Transverse colon (tissue), 4 donors: ENCODE results near the gene USP30. TPM values are rescaled to one million over a fixed set of nuclear protein-coding genes. Genes with fewer than 3 reads are reported as not detected.

Source experiments
- DNase-seq: peaks from one replicate; pipeline ENCODE4 v3.0.0-alpha.2; 2019
- H3K27ac ChIP-seq, 4 donors: fragments of 200-600 bp; sonication (generic); 2 replicates each; pipeline ENCODE4 v1.5.1; 2016 to 2018; ENCODE audit warnings: inconsistent platforms in 4 of 4
- H3K27me3 ChIP-seq: fragments of 200-600 bp; sonication (generic); 2 replicates; pipeline ENCODE4 v1.5.1; 2017; ENCODE audit warnings: inconsistent platforms
- H3K36me3 ChIP-seq, 4 donors: fragments of 200-600 bp; sonication (generic); 2 replicates each; pipeline ENCODE4 v1.5.1; 2017 to 2019; ENCODE audit warnings: inconsistent platforms in 4 of 4
- H3K4me1 ChIP-seq, 4 donors: fragments of 200-600 bp; sonication (generic); 2 replicates each; pipeline ENCODE4 v1.5.1; 2017 to 2020; ENCODE audit warnings: inconsistent platforms in 4 of 4
- H3K4me3 ChIP-seq, 4 donors: fragments of 200-600 bp; sonication (generic); 1 replicate in 1 of 4; 2 replicates in 3 of 4; pipeline versions ENCODE4 v1.5.1 to v1.6.1; 2017 to 2019; ENCODE audit warnings: inconsistent platforms in 4 of 4
- H3K9me3 ChIP-seq, 2 donors: fragments of 200-600 bp; sonication (generic); 2 replicates each; pipeline ENCODE4 v1.5.1; 2017 to 2019; ENCODE audit warnings: inconsistent platforms in 2 of 2
- CTCF ChIP-seq, 5 experiments: fragments of 200-600 bp in 3 of 5; fragments of 450-650 bp in 2 of 5; sonication (generic) in 3 of 5; IDR thresholded peaks; 1 replicate in 2 of 5; 2 replicates in 3 of 5; pipeline ENCODE4 v1.5.1; 2016 to 2017; ENCODE audit warnings: antibody characterized with exemption in 5 of 5, inconsistent platforms in 3 of 5, mild to moderate bottlenecking in 2 of 5, moderate library complexity in 1 of 5
- EP300 ChIP-seq: sonication (generic); formaldehyde crosslinking; IDR thresholded peaks from one replicate; pipeline ENCODE4 v1.6.1; 2017; ENCODE audit warnings: antibody characterized with exemption, low read depth
- POLR2A ChIP-seq: fragments of 450-650 bp; IDR thresholded peaks from one replicate; pipeline ENCODE4 v1.6.1; 2016; ENCODE audit warnings: antibody characterized with exemption, mild to moderate bottlenecking, moderate library complexity
- POLR2AphosphoS5 ChIP-seq, 3 donors: sonication (generic); formaldehyde crosslinking; IDR thresholded peaks; one replicate each; pipeline ENCODE4 v1.6.1; 2016; ENCODE audit warnings: antibody characterized with exemption in 3 of 3
- WGBS, 2 donors: methylation state at CpG; one replicate each; pipeline ENCODE4 v1.1.5; 2018; ENCODE audit warnings: low coverage in 1 of 2; 5-methylcytosine and 5-hydroxymethylcytosine counted together
- in situ Hi-C, 4 donors: fragments of 200-750 bp; cut with MboI; loops; one replicate each; pipeline versions ENCODE4 v1.15.0 to v1.15.1; 2017; ENCODE audit warnings: low sequenced_read_pairs in 3 of 4, low pct_ligation_motif_present in 1 of 4, low pct_unique_long_range_greater_than_20kb in 1 of 4
- intact Hi-C: fragments of 100-400 bp; cut with DNase I; formaldehyde crosslinking; loops from one replicate; pipeline ENCODE4 v1.15.1; 2023; ENCODE audit warnings: low total_unique reads
- total RNA-seq, 4 donors: library from RNA; depleted of rRNA; stranded (reverse); fragments of >200 nt; gene quantifications; one replicate each; pipeline ENCODE4 v1.1.0, GENCODE V29; 2016

USP30 gene
- total RNA-seq, 4 donors from 2014 or later = 6.8 to 38.9 (median 24.9) TPM

DNA sequence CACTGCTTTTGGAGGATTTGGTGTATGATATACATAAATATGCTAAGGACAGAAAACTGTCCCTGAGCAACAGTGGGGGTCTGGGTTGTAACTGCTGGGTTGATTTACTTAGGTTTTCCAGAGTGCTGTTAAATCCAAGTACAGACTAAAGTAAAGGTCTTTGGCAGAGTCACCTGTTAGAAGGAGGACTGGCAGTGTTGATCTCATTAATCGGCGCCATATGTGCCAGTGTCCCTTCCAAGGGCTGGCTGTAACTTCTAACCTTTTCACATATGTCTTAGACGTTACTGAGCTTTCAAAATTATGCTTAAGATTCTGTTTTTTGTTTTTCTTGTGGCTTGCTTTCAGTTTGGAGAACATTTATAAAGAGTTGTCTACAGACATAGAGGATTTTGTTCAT is 50.1 kb downstream of the USP30 start:
- WGBS, 2 donors = 97 to 100% methylated on average over 3 of the region's 3 CpGs
- Histone ChIP-seq H3K36me3 (peaks cover 0 to 20% (median 5%) of the 10 kb centered on the region in 4 donors), H3K4me1 (peaks cover 10 to 27% (median 19%) of the 10 kb centered on the region in 4 donors), H3K27ac (no peak overlapping the region), H3K4me3 (no peak overlapping the region), H3K27me3 (no peaks in the 10 kb centered on the region), H3K9me3 (no peaks in the 10 kb centered on the region)
- in situ Hi-C loops (loop anchor here in 2 of 4 donors (10.0 to 25.0 kb wide), 2 partner anchors 282 to 285 kb away; no protein-coding TSS in a partner anchor), intact Hi-C loops (no loop called here)
- no peak for DNase-seq
- TF ChIP-seq POLR2AphosphoS5 (IDR thresholded peaks at IDR 0.05) (no peak), POLR2A (no peak), EP300 (no peak), CTCF (IDR thresholded peaks at IDR 0.05) (no peak)

- intact Hi-C loops (no loop called here), in situ Hi-C loops (loop anchor here in 2 of 4 donors (10.0 to 25.0 kb wide), 2 partner anchors 280 to 282 kb away; no protein-coding TSS in a partner anchor)
- Histone ChIP-seq H3K4me1 (peaks cover 0 to 8% (median 5%) of the 10 kb centered on the region in 4 donors), H3K4me3 (no peak overlapping the region), H3K27me3 (no peaks in the 10 kb centered on the region), H3K27ac (no peak overlapping the region), H3K36me3 (peaks cover 0 to 25% (median 11%) of the 10 kb centered on the region in 4 donors), H3K9me3 (no peaks in the 10 kb centered on the region)
- TF ChIP-seq EP300 (no peak), POLR2AphosphoS5 (IDR thresholded peaks at IDR 0.05) (no peak), POLR2A (no peak), CTCF (IDR thresholded peaks at IDR 0.05) (no peak)
- no peak for DNase-seq
- WGBS, 2 donors = 66% methylated on average over 5 of the region's 5 CpGs; no CpG with 5 or more reads in 1 of the 2 donors
Measured at GRCh38 chr12:109105176-109105575, 52.8 kb downstream of the USP30 start.

DNA sequence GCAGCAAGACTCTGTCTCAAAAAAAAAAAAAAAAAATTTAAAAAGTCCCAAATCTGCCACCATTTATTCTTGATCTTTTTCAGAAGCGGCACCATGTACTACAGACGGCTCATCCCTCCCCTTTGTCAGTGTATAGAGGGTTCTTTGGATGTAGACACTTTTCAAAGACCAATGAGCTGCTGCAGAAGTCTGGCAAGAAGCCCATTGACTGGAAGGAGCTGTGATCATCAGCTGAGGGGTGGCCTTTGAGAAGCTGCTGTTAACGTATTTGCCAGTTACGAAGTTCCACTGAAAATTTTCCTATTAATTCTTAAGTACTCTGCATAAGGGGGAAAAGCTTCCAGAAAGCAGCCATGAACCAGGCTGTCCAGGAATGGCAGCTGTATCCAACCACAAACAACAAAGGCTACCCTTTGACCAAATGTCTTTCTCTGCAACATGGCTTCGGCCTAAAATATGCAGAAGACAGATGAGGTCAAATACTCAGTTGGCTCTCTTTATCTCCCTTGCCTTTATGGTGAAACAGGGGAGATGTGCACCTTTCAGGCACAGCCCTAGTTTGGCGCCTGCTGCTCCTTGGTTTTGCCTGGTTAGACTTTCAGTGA is 57.5 kb downstream of the USP30 start:
- in situ Hi-C loops = loop anchor here in 2 of 4 donors (10.0 to 25.0 kb wide), 2 partner anchors 275 to 277 kb away; no protein-coding TSS in a partner anchor
- no peaks in the 10 kb centered on the region for H3K9me3 ChIP-seq
- TF ChIP-seq POLR2A = no peak
- intact Hi-C loops = no loop called here
- H3K27me3 ChIP-seq = no peaks in the 10 kb centered on the region
- peaks cover 2 to 41% (median 37%) of the 10 kb centered on the region in 4 donors for H3K4me1 ChIP-seq
- no peak for DNase-seq
- no peak overlapping the region for H3K4me3 ChIP-seq
- peaks cover 0 to 11% (median 5%) of the 10 kb centered on the region in 4 donors for H3K36me3 ChIP-seq
- 77 to 82% methylated on average over 4 to 6 of the region's 6 CpGs for WGBS, 2 donors
- H3K27ac ChIP-seq = peak overlapping the region; percentile 93 to 98 (median 95)

GRCh38 chr12:109110988-109111495 is 58.7 kb downstream of the USP30 start:
- H3K36me3 ChIP-seq = peaks cover 0 to 11% (median 5%) of the 10 kb centered on the region in 4 donors
- in situ Hi-C loops = loop anchor here in 1 of 4 donors (25.0 kb wide), 1 partner anchor 276 kb away; no protein-coding TSS in a partner anchor
- no peaks in the 10 kb centered on the region for H3K27me3 ChIP-seq
- H3K27ac ChIP-seq = peak overlapping the region; percentile 93 to 98 (median 95)
- peak; percentile 93 for DNase-seq
- H3K9me3 ChIP-seq = no peaks in the 10 kb centered on the region
- TF ChIP-seq POLR2A (peak; percentile 93), EP300 (peak; percentile 94), POLR2AphosphoS5 (IDR thresholded peaks at IDR 0.05) (peak; percentile 87 to 96 (median 96)), CTCF (IDR thresholded peaks at IDR 0.05) (no peak)
- H3K4me3 ChIP-seq = peak overlapping the region; percentile 46 to 64 (median 56)
- intact Hi-C loops = no loop called here
- H3K4me1 ChIP-seq = peaks cover 11 to 49% (median 48%) of the 10 kb centered on the region in 4 donors
- WGBS, 2 donors = 11% methylated on average over 28 of the region's 28 CpGs; no CpG with 5 or more reads in 1 of the 2 donors
